HG03064 (cell line): Measurements from ENCODE around the gene PXN.
"Not testable (repeated sequence)": the region's sequence is repeated elsewhere in the genome, so short reads cannot be mapped to it uniquely, and the experiment has no call there.

ENCODE experiments used
- ATAC-seq: cut with Tn5 transposase; IDR thresholded peaks from one replicate; pipeline ENCODE4 v1.9.1; 2021; ENCODE audit warnings: low read depth; ENCODE audit not compliant: unreplicated experiment

PXN gene

DNA sequence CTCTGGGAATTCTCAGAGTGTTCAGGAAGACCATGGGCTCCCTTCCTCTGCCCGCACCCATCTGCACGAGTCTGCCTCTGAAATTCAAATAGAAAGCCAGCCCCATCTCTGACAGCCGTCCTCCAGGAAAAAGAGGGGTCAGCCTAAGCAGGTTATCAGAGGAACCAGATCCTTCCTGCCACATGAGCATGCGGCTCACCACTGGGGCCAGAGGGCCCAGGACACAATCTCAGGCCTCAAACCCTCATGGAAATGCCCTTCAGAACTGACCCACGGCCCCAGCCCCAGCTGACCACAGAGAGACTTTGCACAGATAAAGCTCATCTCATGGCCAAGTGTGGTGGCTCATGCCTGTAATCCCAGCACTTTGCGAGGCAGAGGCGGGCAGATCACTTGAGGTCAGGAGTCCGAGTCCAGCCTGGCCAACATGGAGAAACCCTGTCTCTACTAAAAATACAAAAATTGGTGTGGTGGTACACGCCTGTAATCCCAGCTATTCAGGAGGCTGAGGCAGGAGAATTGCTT, 23.2 kb downstream of the PXN start:
- ATAC-seq: no peak

DNA sequence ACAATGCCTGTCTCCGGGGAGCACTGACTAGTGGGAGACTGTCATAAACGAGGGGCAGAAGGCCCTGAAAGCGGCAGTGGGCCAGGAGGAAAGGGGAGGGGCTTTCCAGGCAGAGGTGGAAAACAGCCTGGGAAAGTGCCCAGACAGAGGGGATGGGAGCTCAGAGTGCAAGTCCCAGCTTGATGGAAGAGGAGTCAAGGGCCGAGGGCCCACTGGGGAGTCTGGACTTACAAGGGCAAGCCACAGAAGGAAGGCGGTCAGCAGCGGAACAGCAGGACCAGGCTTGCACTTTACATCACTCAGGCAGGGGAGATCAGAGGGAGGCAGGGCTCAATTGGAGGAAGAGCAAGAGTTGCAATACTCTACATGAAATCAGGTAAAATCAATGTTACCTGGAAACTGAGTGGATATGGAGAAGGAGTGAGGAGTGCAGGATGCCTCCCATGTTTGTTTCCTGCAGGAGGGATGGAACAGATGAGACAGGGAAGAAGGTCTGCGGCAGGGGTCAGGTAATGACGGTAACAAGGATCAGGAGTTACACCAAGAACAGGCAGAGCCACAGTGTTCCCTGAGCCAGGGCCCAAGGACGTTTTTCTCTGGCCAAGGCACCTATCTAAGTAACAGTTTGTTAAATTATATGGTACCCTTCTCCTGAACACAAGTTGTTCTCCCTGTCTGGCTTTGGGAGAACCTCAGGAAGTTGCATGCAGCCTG, 23.8 kb downstream of the PXN start:
- no peak for ATAC-seq

DNA sequence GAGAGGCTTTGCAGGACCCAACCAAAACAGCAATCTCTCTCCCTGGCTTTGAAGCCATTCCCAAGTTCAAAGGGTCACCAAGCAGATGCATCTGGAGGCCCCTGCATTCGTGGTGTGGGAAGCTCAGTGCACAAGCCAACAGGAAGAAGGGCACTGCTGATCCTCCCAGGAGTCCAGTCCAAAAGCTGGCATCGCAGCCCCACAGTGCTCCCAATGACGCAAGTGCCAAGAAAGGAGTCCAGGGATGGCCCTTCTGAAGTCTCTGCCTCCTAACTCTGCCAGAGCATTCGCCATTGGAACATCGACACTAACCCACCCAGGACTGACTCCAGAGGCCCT, 25.1 kb downstream of the PXN start:
- no peak for ATAC-seq

DNA sequence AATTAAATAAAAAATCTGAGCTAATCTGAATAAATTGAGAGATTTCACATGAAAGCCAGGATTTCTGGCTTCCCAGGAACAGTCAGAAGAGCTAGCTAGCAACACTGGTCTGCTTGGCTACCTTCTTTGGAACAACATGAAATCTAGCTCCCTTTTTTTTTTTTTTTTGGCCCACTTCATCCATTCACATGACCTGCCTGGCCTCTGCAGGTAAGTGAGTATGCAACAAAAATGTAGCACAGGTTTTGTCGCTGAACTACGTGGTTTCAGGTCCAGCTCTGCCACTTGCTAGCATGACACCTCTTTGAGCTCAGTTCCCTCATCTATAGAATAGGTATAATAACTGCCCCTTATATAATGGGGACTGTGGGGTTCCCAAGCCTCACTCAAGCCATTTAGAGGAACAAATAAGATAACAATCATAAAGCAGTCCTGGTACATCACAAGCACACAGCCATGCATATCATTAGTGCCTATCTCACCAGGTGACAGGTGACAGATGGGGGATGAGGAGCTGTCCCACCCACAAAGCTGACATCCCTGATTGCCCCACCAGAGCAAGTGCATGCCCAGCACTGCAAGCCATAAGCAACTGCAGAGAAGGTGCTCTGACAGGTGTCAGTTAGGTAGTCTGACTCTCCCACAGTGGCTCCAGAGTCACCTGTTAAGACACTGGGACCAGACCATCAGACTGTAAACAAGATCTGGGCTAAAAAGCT, 25.6 kb downstream of the PXN start:
- ATAC-seq: no peak

DNA sequence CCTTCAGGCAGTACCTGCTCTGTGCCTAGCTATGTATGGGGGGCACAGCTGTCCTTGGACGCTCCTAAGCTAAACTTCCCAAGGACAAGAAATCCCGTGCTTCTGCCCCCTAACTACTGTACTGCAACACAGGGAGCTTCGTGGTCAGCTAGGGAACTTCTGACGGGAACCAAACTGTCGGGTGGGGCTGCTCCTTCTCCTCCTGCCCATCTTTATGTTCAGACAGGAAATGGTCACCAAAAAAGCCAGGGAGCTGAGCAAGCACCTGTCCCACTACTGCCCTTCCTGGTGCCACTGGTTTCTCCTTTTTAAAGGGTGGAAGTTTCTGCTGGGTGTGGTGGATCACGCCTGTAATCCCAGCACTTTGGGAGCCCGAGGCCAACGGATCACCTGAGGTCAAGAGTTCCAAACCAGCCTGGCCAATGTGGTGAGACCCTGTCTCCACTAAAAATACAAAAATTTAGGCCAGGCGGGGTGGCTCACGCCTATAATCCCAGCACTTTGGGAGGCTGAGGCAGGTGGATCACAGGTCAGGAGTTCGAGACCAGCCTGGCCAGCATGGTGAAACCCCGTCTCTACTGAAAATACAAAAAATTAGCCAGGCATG, 26.6 kb downstream of the PXN start:
- no peak for ATAC-seq

DNA sequence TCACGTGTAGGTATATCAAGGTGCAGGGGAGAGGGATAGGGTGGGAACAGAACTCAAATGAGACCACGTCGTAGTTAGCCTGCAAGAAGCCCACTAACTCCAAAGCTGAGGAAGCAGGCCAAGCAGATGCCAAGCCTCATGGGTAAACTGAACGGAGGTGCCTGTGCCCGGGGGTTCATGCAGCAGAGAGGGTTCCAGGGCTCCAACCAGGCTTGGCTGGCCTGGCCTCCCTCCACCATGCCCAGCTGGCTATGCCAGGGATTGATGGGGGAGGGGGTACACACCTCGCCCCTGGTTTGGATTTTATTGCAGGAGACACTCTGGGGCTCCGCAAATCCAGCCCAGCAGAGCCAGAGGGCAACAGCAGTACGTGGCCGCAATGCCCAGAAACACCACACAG, 27.3 kb downstream of the PXN start:
- ATAC-seq: no peak

DNA sequence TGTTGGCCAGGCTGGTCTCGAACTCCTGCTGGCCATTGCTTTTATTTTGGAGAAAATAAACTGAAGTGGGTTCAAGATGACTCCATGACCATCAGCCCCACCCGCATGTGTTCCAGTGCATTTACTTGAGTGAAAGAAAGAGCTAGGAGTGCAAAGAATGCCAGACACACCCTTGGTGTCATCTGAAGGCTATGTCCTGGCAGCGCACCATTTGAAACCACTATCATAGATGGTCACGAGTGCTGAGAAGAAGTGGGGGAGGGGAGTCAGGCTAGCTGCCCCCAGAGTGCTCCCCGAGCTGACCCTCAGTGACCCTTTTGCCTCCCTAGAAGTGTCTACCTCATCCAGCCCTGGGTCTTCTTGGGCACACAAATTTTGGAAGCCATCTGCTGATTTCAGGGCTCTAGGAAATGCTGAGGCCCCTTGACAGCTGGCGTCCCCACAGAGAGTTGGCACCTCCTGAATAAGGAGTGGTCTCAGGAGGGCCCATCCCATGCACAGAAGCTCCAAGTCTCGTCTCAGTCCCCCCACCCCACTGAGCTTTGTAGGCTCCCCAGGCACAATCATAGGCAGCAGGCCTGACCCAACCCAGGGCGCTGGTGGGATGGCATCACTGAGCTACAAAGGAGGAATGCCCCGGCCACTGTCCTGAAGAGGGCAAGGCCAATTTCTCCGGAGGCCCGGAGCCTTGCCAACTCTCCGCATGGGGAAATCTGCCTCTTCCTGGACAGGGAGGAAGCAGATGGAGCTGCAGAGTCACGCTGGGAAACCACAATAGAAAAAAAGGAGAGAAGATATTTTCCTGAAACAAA, 28.0 kb downstream of the PXN start:
- no peak for ATAC-seq

DNA sequence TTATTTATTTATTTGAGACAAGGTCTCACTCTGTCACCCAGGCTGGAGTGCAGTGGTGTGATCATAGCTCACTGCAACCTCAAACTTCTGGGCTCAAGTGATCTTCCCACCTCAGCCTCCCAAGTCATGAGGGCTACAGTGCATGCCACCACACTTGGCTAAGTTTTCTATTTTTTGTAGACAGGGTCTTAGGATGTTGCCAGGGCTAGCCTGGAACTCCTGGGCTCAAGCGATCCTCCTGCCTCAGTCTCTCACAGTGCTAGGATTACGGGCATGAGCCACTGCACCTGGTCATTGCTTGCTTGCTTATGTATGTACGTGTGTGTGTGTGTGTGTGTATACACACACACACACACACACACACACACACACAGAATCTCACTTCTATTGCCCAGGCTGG, 28.7 kb downstream of the PXN start:
- ATAC-seq: not testable (repeated sequence)

DNA sequence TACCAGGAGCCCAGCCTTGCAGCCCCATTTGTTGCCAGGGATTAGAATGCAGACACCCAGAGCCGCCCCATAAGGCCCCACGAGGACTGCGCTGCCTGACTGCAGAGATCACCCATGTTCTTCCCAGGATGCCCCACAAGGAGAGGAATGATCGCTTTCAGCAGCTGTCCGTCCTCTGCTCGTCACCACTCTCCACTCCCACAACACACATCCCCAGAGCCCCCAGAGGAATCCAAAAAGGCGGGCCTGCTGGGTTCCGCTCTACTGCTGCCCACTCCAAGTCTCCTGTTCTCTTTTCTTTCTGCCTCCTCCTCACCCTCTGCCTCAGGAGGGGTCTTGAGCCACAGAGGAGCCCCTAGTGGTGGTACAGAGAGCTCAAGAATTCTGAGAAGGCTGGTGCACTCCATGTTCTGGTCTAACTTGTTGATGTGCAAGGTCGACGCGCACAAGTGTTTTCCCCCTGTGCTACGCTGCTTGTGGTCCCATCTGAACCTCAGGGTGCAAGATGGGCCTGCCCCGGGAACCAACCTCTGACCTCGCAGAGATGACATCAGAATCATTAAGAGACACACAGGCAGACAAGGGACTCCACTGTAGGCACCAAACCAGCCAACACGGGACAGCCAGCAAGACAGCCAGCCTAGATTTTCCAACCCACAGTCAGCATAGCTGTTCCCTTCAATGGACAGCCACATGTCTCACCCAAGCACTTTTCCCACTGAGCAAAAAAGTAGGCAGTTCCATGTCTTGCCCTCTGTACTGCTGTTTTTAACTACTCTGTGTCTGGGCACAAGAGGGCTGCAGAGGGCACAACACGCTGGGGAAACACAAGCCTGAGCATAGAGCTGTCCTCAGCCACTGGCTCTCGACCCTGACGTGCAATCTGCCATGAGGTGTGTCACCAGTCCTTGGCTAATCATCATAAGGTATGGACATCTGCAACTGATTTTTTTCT, 29.9 kb downstream of the PXN start:
- ATAC-seq: no peak

DNA sequence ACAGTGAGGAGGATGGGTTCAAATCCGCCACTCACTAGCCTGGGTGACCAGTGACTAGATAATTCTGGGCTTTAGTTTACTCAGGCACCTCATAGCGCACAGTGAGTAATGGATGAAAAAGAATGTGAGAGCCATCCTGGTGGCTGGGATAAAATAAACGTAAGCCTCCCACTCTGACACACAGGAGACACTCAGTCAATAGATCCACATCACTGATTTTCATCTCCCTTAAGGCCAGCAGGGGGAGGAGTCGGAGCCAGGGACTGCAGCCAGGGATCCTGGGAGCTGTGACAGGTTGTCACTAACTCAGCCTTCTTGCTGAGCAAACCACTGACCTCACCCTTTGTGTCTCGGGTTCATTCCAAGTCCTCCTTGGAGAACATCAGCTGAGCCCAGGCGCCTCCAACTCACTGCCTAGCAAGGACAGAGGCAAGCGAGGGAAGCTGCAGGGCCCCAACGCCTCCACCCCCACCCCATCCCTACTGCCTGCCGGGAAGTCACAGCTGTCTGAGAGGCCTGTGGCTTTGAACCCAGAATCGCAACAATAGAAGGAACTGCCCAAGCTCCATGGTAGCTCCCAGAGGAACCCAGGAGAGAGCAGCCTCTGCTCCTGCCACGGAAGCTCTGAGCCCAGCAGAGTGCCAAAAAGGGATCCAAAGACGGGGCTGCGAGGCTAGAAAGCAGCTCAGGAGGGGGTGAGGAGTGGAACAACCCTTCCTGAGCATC, 30.7 kb downstream of the PXN start:
- ATAC-seq: no peak

DNA sequence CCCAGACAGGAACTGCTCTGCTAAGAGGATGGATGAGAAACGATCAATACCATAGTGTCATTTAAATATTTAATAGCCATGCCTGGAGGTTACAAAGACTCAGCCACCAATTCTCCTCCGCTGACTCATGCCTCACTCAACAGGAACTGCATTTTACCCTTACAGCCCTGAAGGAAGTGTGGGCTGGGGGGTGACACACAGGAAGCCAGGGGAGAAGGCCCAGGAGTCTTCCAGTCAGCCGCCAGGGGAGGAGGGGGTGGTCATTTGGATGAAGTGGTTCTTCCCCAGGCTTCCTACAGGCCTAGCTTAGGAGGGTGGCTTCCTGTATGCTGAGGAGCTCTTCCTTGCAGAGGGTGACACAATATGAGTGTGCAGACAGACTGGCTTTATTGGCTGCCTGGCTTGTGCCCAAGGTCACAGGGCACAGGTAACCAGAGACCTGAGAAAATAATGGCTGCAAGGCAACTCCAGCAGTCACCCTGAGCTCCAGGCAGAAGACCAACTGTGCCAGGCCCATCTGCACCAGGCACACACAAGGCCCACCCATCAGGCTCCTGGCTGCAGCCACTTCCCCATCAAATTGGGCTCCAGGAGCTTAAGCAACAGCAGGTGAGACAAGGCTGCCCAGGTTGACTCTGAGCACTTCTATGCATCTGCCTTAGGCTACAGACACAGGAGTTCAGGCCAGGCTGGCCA, 34.1 kb downstream of the PXN start:
- no peak for ATAC-seq

DNA sequence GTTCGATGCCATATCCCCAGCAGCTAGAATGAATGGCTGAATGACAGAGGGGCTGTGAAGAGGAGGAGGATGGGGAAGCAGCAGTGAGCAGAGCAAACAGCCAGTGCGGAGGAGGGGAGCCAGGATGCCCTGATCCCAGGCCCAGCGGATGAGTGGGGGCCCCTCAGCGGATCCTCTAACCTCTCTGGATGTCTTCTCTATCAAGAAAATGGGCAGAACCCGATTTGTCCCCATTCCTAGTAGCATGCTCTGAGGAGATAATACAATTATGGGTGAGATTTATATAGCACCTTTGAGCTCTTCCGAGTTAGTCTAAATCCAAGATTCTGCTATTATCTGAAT, 34.6 kb downstream of the PXN start:
- no peak for ATAC-seq

DNA sequence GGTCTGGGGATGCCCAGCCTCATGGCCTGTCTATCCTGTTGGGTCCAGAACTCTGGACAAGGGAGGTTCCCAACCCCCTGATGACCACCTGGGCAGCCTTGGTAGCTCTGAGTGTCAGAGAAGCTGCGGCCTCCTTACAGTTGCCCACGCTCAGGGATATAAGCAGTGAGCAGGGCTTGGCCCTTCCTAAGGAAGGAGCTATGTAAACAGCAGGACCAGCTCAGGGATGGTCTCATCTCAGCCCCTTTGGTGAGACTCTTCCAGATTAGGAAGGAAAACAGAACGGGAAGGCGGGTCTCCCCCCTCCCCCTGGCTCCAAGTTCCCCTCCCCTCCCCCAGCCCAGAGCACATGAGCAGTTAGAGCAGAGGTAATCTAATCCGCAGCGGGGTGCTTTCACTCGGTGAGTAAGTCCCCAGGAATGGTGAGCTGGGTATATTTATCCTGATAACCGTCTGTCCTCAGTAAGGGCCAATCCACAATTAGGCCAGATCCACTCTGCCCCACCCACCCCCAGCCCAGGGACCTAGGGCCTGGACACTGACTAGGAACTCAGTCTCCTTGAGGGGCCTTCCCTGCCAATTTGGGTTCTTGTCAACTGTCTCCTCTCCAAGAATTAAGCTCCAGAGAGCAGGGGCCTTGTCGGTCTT, 35.1 kb downstream of the PXN start:
- ATAC-seq: no peak

DNA sequence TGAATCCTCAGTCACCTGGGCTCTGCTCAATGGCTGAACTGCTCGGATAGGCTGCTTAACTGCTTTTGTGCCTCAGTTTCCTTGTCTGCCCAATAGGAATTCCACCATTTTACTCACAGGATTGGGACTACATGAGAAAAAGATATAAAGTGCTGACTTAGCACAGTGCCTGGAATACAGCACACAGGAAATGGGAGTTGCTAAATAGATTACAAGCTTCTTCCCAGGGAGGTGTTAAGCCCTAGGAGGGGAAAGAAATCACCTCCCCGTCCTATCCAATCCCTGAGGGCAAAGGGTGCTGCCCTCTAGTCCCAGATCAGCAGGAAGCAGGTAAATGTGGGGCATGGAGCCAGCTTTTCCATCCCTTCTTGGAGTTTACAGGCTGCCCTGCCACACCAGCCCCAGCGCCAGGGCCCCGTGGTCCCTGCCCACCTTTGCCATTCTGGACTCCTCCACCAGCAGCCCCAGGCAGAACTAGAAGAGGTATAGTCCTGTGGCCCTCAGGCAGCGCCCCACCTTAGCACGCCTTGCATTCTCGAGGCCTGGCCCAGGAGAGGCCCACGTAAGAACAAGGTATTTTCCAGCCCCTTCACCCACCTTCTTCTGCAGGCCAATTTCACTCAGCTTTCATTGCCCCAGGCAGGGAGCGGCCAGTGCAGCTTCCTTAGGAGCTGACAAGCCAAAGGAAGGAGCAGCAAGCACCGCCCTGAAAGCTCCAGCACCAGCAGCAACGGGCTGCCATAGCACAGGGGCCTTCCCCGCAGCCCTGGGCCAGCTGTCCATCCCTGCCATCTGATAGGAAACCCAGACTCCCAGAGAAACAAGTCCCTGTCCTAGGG, 35.8 kb downstream of the PXN start:
- no peak for ATAC-seq

DNA sequence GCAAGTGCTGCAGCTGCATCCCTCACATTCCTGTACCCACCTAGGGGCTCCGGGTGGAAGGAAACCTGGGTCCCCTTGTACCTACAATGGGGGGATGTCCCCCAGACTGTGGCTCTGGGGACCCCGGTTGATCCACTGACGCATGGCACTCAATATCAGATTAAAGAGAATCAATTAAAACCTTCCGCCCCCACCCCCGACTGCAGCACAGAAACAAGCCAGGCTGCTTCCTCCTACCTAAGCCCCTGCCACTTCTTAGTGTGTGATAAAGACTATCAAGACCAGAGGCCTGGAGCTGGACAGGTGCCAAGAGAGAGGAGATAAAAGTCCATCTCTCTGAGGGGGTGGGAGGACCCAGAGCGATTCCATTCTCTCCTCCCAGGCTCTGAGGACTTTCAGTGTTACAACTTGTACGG, 36.5 kb downstream of the PXN start:
- no peak for ATAC-seq

DNA sequence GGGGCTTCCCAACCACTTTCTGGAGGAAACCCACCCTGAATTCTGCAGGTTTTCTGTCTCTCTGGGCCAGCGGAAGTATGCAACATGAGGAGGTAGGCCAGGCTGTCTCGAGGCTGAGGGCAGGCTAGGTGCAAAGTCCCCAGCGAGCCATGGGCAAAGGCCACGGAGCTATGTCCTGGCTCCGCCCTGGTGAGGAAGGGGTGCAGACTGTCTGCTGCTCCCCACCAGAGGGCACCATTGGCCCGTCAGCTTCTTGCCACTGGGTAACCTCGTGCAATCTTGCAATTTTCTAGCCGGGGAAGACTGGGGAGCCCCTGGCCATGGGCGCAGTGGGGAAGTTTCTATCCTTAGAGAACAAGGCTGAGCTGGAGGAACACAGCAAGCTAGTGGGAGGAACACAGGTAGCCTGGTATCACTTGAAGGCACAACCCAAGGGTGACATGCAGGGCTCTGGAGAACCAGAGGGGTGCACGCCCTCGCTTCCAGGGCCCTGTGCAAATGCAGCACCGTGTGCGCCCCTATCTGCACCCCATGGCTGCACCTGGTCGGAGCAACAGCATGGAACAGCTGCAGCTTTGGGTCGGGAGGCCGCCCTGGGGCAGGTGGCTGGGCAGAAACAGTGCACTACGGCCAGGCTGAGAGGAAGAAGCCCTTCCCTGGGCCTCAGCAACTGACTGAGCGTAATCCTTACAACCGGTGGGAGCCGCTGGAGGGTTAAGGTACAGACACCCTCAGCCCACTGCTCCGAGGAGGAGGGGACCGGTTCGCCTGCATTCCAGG, 37.0 kb downstream of the PXN start:
- no peak for ATAC-seq

DNA sequence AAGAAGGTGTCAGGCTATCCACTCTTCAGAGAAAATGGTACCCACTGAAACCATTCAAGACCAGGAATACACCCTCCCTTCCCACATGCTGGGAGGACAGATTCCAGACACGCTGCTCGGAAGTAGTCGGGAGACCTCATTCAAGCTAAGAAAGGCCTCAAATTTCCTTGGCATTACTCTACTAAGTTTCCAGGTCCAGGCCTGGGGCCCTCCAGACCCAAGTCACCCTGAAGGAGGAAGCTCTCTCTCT, 37.6 kb downstream of the PXN start:
- ATAC-seq: no peak
